EH (cell line): ENCODE measurements around the gene CNKSR3.
A peak's percentile ranks its signal among the peaks of the same experiment; 100 is the strongest.

Experiments
- DNase-seq: peaks from one replicate; pipeline ENCODE4 v3.0.0-alpha.2; 2015; ENCODE audit warnings: low read depth

CNKSR3 gene

DNA sequence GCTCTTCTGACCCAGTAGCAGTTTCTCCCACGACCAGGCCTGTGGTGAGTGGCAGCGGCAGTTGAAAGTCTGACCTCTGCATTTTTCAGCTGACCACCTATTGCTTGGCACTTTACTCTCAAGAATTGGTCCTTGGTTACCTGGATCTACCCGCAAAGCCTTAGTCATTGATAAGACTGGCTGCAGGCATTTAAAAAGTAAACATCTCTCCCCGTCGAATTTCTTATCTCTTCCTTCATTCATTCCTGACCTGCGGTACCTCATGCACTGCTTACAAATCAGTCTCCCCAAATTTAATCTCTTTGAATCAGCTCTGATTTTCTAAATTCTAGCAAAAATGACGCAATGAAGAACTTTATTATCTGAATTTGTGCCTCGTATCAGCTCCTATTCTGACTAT, 127.7 kb downstream of the CNKSR3 start:
- DNase-seq: no peak

DNA sequence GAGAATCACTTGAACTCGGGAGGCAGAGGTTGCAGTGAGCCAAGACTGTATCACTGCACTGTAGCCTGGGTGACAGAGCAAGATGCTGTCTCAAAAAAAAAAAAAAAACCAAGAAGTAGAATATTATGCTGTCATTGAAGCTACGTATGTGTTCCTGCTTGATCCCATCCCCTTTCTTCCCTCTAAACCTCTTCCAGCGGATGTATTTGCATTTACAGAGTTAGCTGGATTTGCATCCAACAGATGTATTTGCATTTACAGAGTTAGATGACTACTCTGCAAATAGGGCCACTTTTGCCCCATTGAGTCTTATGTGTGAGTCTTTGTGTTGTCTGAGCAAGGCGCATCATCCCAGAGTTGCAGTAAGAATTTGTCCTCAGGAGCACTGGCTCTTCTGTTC, 128.9 kb downstream of the CNKSR3 start:
- no peak for DNase-seq

DNA sequence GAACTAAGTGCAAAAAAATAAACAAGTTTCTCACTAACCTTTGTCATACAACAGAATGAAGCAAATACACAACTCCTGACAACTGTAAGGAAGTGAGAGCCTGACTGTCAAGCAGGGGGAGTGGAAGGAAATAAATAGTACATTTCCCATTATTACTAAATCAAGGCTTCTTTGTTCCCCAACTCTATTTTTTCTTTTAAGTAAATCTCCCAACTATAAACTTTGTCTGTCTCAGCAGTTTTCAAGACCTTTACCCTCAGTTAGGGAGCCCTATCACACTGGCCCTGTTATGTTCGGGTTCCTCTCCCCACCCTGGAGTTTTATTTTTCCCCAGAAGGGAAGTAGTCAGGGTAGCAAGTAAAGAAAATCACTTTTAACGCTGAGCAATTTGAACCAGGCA, 129.7 kb downstream of the CNKSR3 start:
- no peak for DNase-seq

DNA sequence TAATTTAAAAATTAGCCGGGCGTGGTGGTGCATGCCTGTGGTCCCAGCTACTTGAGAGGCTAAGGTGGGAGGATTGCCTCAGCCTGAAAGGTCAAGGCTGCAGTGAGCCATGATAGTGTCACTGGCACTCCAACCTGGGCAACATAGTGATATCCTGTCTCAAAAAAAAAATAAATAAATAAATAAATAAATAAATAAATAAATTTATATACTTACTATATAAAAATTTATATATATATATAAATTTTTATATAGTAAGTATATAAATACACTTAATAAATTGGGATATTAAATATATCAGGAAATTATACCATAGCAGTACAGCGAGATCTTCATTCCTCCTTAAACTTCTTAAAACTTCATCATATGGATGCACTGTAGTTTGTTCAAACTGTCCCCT, 130.9 kb downstream of the CNKSR3 start:
- no peak for DNase-seq

DNA sequence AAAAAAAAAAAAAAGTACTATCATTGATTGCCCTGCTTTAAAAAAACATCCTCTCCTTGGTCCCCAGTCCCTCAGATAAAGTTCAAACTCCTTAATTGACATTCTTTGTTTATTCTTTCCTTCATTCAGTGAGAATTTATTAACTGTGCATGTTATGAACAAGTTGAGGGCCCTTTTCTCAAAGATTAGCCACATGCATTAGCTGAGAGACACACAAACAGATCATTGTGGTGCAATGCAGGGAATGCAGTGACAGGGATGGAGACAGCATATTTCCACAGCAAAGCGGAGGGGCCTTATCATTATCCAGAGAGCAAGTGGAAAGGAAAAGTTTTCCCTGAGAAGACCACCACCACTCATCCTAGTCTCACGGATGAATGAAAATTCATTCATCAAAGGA, 132.0 kb downstream of the CNKSR3 start:
- DNase-seq: peak; percentile 47

DNA sequence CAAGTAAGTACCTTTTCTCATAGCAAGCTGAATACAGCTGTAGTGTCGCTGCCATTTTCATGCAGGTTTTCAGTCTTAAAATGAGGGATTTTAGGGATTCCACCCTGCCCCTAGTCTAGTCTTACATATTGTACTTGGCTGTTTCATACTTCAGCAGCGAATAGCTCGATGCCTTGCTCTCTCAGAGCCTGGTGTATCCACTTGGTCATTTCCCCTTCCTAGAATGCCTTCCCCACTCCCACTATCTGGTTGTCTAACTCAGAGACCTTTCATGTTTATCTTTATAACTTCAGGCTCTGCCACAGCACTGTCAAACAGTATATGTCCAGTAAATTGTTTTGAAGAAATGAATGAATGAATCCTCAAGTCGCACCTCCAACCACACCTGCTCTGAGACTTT, 132.8 kb downstream of the CNKSR3 start:
- DNase-seq: no peak

DNA sequence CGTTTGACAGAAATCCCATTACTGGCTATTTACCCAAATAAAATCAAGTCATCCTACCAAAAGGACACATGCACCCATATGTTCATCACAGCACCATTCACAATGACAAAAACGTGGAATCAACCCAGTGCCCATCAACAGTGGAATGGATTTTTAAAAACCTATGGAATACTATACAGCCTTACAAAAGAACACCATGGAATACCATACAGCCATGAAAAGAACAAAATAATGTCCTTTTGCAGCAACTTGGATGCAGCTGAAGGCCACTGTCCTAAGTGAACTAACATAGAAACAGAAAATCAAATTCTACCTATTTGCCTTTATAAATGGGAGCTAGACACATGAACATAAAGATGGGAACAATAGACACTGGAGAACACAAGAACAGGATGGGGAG, 136.5 kb downstream of the CNKSR3 start:
- no peak for DNase-seq

DNA sequence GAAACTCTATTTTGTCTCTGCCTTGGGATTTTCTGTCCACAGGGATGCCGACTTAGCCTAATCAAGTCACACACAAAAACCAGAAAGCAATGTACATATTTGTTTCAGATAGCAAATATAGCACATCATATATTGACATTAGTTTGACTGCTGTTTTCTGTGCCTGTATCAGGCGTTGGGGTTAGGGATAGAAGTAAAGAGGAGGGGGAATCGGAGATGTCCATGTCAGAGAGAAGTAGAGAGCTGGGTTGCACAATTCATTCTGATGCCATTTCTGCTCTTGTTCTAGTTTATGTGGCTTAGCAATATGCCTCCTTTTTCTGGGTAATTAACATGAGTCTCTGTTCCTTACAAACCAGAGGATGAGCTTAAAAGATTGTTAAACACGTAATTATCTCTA, 139.2 kb downstream of the CNKSR3 start:
- DNase-seq: no peak

DNA sequence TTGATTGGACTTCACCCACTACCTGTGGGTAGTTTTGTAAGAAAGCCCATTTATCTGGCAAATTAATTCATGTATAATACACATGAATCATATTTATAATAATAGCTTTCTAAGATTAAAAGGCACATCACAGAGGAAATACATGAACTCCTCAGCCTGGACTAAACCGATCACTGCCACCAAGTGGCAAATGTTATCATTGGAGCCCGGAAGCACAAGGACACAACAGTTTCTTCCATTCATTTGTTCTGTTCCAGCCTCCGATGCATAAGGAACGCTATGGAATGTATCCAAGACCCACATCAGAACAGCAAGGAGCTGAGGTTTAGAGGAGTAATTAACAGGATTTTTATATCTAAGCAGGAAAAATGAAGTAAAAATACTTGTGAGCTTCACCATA, 139.9 kb downstream of the CNKSR3 start:
- DNase-seq: peak; percentile 62

DNA sequence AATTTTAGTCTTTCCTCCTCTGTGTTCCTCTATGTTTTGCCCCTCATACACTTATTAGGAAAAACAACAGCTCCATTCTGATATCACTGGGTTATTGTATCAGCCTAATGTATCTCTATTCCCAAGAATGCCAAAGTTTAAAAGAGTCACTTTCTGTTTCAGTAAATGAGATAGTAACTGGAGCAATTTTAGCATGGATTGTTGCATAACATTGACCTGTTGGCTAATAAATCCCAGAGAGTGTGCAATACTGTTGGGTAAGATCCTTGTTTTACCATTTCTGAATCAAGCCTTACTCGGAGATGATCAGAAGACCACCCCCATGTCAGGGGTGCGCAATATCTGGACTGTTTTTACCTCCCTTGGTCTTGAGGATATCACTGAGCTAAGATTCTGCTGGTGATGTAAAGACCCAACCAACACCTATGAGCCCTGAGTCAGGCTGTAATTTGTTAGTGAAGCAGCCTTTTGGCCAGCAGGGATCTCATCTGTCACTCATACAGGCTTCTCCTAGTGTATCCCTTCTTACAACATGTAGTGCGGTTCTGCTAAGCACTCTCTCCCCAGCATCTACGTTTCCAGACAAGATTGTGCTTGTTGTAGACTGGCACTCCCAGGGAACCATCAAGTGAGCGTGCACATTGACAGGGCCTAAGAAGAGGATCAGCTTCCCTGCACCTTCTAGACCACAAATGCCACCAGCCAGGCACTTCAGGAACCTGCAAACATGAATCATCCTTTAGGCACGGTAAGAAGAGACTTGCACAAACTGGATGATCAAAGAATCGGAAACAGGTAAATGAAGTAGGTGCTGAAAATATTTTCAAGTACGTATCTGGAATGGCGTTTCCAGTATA, 142.4 kb downstream of the CNKSR3 start:
- DNase-seq: no peak

DNA sequence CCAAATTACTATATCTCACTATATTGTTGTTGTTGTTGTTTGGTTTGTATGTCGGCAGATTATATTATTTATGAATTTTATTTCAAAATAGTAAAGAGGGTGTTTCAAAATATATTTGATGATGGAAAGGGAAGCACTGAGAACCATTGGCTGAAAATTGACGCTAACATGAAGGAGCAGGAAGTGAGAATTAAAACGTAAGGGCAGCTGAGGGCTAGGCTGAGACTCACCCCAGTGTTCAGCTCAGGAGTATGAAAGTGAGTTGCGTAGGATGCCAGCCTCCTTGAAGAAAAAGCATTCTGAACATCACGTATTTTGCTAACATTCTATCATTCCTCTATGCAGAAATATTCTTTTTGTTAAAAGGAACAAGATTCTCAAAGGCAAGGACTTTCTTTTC, 143.1 kb downstream of the CNKSR3 start:
- DNase-seq: no peak

DNA sequence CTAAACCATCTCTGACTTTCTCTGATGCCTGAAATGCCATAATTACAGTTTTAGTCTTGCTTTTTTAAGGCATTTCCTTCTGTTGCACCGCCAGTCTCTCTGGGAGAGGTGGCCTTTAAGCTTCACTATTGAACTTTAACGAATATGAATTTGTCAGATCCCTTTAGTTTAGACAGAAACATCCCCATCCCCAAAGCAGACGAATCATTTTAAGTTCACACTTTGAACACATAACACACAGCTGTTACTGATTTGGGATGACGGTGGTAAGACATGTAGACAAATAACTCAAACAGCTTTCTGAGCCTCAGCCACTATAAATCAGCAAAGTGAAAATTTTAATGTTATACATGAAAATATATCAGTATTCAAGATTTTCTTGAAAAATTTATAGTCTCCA, 146.7 kb downstream of the CNKSR3 start:
- DNase-seq: no peak

DNA sequence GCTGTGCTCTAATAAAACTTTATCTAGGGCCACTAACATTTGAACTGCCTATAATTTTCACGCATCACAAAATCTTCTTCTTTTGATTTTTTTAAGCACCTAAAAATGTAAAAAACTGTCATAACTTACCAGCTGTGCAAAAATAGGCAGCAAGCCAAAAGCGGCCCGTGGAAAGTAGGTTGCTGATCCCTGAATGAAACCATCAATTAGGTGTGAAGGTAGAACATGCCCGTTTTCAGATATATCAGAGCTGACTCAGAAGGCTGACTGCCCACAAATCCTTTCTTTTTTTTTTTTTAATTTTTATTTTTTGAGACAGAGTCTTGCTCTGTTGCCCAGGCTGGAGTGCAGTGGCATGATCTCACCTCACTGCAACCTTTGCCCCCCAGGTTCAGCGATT, 149.0 kb downstream of the CNKSR3 start:
- DNase-seq: no peak

DNA sequence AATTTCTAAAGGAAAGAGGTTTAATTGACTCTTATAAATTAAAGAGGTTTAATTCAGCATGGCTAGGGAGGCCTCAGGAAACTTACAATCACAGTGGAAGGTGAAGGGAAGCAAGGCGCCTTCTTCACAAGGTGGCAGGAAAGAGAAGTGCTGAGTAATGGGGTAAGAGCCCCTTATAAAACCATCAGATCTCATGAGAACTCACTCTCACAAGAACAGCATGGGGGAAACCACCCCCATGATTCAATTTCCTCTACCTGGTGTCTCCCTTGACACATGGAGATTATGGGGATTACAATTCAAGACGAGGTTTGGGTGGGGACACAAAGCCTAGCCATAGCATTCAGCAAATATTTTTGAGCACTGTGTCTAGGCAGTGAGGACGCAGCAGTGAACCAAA, 150.0 kb downstream of the CNKSR3 start:
- no peak for DNase-seq

DNA sequence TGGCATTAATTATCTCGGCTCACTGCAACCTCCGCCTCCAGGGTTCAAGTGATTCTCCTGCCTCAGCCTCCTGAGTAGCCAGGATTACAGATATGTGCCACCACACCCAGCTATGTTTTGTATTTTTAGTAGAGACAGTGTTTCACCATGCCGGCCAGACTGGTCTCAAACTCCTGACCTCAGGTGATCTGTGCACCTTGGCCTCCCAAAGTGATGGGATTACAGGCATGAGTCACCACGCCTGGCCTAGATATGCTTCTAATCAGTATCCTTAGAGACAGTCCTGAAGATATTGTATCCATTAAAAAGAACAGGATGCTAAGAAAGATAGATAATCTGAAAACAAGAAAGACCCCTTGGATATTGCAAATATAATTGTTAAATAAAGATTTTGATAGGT, 150.8 kb downstream of the CNKSR3 start:
- DNase-seq: no peak

DNA sequence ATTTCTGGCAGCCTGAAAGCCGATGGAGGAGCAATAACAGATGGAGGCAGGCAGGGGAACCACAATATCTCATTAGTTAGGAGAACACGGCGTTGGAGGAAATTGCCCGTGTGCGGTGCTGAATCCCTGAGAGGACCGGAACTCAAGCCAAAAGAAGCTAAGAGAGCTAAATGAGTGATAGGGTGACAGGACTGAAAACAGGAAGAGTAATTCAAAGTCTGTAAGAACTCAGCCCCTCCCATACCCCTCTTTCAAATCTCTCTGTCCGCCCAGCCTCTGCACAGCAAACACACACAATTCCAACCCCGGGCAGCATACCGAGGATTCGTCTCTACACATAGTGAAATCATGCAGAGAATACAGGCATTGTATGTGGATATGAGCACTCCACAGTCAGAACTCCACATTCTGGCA, 151.3 kb downstream of the CNKSR3 start:
- DNase-seq: no peak

DNA sequence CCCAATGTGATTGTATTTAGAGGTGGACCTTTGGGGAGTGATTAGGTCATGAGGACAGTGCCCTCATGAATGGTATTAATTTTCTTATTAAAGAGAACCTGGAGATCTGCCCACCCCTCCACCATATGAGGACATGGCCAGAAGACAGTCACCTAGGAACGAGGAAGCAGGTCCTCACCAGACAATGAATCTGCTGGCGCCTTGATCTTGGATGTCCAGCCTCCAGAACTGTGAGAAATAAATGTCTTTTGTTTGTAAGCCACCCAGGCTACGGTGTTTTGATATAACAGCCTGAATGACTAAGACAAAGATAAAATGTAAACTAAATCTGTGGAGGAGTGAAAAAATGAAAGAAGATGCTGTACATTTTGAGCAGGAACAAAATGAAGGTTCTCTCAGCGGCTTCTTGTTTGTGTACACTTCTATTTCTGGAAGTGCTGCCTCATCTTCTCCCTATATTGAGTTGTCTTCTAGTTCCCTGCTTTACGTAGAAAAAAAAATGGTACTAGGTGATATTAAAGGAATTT, 152.4 kb downstream of the CNKSR3 start:
- DNase-seq: no peak

DNA sequence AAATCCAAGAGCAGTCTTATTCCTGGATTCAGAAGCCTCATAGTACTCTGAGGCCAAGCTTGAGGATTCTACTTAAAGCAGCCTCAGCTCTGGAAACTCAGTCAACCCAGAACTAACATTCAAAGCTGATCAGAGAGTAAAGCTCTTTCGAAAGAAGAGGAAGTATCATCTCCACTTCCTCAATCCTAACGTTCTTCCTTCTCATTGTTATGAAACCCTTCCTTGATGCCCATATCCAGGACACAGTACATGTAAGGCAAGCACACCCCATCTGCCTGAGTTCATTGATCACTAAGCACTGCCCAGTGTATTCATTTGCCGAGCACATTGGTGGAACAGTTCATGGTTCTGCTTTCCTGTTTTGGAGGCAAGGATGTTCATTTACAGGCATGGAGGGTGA, 153.8 kb downstream of the CNKSR3 start, which contains the start of gene IPCEF1:
IPCEF1 (minus strand) TSS at position 114 of the 400 bp plus-strand sequence. CDS start 90,856 bp downstream, outside the sequence.
- no peak for DNase-seq

DNA sequence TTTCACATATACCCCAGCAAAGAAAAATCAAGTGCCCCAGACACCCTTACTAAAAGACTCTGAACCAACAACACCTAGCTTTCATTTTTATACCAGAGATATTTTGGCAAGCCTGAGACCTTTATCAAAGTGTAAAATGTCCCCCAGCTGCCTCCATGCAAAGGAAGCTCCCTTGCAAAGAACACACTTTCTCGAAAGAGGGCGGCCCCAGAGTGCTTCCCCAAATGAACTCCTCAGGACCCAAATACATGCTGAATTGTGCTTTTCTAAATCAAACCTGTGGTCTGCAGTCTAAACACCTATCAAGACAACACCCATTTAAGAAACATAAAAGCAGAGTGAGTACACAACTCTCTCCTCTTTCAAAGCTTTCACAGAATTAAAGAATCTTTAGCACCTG, 154.4 kb downstream of the CNKSR3 start:
- DNase-seq: no peak

DNA sequence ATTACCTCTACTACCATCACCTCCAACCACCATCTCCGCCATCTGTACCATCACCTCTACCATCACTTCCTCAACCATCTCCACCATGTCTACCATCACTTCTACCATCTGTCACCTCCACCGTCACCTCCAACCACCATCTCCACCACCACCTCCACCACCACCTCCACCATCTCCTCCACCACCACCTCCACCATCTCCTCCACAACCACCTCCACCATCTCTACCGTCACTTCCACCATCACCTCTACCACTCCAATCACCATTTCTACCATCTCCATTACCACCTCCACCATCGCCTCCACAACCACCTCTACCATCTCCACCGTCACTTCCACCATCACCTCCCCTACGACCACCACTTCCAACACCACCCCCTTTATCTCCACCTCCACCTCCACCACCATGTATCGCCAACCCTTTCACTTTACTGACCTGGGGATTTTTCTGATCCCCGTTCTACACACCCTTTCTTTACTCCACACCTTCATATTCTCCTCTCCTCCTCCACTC, 156.2 kb downstream of the CNKSR3 start:
- DNase-seq: no peak

DNA sequence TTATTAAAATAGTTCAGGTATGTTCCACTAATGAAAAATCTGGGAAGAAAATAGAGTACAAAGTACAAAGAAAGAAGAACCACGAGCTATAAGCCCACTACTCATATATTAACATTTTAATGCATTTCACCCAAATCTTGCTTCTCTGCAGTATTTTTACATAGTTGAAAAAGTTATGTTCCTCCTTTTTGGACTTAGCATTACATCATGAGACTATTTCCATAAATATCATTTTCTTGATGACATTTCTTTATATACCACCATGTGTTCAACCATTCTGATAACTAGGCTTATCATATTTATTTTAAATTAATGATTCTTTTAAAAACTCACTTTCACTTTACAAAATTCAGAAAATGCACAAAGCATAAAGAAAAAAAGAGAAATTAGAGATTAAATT, 156.9 kb downstream of the CNKSR3 start:
- DNase-seq: no peak

DNA sequence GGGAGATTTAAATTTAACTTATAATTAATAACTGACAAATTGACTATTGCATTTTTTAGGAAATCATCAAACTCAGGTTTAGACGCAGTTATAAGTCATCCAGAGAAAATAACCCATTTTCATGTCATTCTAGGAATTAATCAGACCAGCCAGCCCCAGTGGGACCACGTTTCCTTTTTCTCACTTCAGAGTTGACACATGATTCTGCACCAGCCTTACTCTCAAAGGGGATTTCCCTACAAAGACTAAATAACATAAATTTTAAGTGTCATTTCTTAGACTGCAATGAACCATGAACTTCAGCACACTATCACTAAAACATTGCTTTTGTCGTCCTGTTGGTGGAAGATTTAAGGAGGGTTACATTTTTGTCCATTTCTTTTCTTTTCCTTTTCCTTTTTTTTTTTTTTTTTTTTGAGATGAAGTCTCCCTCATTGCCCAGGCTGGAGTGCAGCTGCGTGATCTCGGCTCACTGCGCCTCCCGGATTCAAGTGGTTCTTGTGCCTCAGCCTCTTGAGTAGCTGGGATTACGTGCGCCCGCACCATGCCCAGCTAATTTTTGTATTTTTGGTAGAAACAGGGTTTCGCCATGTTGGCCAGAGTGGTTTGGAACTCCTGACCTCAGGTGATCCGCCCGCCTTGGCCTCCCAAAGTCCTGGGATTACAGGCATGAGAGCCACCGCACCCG, 157.4 kb downstream of the CNKSR3 start:
- no peak for DNase-seq

DNA sequence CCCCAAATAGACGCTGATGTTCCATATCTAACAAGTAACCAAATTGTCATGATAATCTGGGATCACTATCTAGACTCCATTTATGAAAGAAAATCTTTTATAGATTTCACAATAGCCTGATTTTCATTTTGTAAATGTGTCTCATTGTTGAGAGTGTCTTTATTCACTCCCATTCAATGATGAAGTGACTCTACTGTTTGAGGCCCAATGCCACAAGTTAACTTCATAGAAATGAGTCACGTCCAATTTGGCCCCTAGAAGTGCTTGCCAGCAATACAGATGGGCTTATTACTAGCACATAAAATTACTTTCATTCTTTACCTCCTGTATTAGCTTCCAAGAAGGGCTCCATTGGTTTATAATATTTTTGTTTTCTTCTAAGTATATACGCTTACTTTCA, 160.2 kb downstream of the CNKSR3 start:
- DNase-seq: no peak
